ENCODE results near the gene C1R.

GRCh38 chr12:7042842-7043241 is 49.4 kb downstream of the C1R start:
- TF ChIP-seq CTCF (IDR thresholded peaks at IDR 0.05) (peak in 5 of 6 experiments; percentile 37 to 61 (median 53)), POLR2A (IDR thresholded peaks at IDR 0.05) (no peak)
